SK-N-SH (cell line): Measurements from ENCODE around the gene TBC1D16.

Experiments
- FOXM1 ChIP-seq: IDR thresholded peaks from 2 replicates; pipeline ENCODE4 v1.4.0; 2012; ENCODE audit warnings: low read depth, mild to moderate bottlenecking
- JUND ChIP-seq: IDR thresholded peaks from 2 replicates; pipeline ENCODE4 v1.4.0; 2012
- POLR2AphosphoS5 ChIP-seq: IDR thresholded peaks from 2 replicates; pipeline ENCODE4 v1.6.1; 2012; ENCODE audit warnings: low read depth, low read length
- RCOR1 ChIP-seq: fragments of 150-350 bp; IDR thresholded peaks from 2 replicates; pipeline ENCODE4 v1.6.1; 2017; ENCODE audit warnings: antibody characterized with exemption, low read length
- YY1 ChIP-seq: IDR thresholded peaks from 2 replicates; pipeline ENCODE4 v1.4.0; 2012; ENCODE audit warnings: low read depth, mild to moderate bottlenecking
- TF ChIP-seq, protein P1 (sequence below): IDR thresholded peaks from 2 replicates; pipeline ENCODE4 v1.6.1; 2012; ENCODE audit warnings: mild to moderate bottlenecking, low read depth, low read length, moderate library complexity

GRCh38 chr17:80035687-80035936 lies at the start of gene TBC1D16:
- TF ChIP-seq POLR2AphosphoS5 (no peak), YY1 (no peak), JUND (no peak), RCOR1 (no peak), FOXM1 (no peak)
- TF ChIP-seq, protein P1, sequence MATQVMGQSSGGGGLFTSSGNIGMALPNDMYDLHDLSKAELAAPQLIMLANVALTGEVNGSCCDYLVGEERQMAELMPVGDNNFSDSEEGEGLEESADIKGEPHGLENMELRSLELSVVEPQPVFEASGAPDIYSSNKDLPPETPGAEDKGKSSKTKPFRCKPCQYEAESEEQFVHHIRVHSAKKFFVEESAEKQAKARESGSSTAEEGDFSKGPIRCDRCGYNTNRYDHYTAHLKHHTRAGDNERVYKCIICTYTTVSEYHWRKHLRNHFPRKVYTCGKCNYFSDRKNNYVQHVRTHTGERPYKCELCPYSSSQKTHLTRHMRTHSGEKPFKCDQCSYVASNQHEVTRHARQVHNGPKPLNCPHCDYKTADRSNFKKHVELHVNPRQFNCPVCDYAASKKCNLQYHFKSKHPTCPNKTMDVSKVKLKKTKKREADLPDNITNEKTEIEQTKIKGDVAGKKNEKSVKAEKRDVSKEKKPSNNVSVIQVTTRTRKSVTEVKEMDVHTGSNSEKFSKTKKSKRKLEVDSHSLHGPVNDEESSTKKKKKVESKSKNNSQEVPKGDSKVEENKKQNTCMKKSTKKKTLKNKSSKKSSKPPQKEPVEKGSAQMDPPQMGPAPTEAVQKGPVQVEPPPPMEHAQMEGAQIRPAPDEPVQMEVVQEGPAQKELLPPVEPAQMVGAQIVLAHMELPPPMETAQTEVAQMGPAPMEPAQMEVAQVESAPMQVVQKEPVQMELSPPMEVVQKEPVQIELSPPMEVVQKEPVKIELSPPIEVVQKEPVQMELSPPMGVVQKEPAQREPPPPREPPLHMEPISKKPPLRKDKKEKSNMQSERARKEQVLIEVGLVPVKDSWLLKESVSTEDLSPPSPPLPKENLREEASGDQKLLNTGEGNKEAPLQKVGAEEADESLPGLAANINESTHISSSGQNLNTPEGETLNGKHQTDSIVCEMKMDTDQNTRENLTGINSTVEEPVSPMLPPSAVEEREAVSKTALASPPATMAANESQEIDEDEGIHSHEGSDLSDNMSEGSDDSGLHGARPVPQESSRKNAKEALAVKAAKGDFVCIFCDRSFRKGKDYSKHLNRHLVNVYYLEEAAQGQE, result no peak
